OCI-M2 (cell line): ENCODE results near the gene HK1.
"Not testable (repeated sequence)": the region's sequence is repeated elsewhere in the genome, so short reads cannot be mapped to it uniquely, and the experiment has no call there.

Experiments used
- DNase-seq: peaks from one replicate; lab custom pipeline; 2025; ENCODE audit not compliant: unreplicated experiment; lab: John Stamatoyannopoulos, UW

HK1 gene

GRCh38 chr10:69307434-69307833, 29.1 kb downstream of the HK1 start:
- DNase-seq, result no peak

- not testable (repeated sequence) for DNase-seq
Measured at GRCh38 chr10:69308304-69308703, 30.0 kb downstream of the HK1 start.

- DNase-seq, result no peak
Measured at GRCh38 chr10:69311309-69311708, 33.0 kb downstream of the HK1 start.

DNA sequence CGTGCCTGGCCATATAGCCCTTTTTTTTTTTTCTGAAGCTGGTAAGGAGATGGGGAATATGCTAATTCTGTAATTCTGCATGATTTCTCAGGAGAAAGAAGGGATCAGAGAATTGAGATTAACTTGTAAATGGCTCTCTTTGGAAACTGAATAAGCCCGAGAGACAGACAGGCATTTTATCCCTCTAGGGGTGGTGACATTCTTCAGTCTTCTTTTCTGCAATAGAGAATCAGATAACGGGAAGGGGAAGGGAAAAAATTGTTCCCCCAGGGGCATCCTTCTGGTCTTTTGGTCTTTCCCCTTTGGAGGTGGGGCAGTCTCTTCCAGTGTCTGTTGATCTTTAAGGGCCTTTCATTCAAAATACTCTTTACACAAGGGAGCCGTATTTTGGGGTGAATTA, 34.2 kb downstream of the HK1 start:
- DNase-seq, result no peak

- no peak for DNase-seq
Measured at GRCh38 chr10:69315100-69315542, 36.8 kb downstream of the HK1 start.

DNA sequence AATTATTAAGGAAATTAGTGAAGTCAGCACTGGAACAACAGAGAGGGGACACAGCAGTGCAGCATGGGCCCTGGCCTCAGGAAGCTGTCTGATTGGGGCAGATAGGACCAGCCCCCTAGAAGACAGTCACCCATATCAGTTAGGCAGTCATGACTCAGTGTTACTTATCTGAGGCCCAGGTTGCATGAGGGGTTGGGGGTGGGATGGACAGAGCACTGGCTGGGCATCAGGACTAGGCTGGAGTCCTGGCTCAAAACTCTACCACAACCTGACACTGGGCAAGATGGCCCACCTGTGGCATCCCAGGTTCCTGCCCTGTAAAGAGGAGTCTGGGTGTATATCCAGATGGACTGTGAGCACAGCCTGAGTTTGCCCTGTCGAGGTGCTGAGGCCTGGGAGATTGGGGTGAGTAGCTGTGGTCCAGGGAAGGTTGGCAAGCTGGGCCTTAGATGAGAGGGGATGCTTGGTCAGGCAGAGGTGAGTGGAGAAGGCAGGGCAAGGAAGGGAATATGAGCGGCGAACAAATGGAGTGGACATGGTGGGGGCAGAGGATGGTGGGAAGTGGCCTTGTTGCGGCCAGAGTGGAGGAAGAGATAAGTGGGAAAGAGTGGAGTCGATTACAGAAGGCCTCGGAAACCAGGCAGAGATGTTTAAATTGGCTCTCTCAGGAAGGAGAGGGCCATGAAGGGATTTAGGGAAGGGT, 37.5 kb downstream of the HK1 start:
- peak; percentile 57 for DNase-seq

DNA sequence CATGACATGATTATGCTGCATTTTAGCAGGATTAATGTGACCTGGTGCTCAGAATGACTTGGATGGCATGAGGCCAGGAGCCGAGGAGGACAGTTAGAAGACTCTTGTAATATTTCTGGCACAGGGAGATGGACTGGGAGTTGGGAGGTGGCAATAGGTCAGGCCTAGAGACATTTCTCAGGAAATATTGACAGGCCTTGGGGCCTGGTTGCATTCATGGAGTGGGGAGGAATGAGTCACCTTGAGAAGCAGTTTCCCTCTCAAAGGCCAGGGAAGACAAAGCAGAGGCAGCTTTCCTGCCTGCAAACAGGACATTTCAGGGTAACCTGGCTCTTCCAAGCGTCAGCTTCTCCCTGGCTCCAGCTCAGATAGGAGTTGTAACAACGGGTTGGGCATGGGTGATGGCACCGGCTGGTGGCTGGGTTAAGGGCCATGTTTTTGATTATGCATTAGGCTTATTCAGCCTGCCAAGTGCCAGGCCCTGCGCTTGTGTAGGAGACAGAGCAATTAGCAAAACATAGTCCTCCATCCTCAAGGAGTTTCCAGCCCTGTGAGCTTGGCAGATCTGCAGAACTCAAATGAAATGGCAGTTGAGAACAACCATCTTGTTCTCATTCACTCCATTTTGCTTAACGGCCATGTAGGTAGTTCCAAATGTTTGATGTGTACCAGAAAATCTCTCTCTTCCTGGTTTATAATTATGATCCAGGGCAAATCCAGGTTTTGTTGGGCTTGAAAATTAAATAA, 38.2 kb downstream of the HK1 start:
- DNase-seq, result no peak

DNA sequence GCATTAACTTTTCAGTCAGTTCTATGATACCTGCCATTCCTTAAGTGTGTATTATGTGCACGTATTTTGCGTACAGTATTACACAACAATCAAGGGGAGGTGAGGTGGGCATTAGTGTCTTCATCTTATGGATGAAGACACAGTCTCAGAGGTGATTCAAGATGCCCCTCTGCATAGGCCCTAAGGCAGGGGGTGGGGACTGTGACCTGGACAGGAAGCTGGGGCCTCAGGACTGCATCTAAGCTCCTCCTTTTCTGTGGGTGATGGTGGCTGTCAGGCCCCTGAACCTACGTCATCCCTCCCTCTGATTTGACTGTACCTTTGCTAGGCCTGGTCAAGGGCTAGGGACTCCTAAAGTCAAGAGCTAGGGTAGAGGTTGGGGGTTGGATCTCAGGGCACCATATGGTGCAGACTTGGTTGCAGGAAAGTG, 38.9 kb downstream of the HK1 start:
- peak; percentile 45 for DNase-seq

- DNase-seq, result no peak
Measured at GRCh38 chr10:69317626-69318105, 39.4 kb downstream of the HK1 start.

DNA sequence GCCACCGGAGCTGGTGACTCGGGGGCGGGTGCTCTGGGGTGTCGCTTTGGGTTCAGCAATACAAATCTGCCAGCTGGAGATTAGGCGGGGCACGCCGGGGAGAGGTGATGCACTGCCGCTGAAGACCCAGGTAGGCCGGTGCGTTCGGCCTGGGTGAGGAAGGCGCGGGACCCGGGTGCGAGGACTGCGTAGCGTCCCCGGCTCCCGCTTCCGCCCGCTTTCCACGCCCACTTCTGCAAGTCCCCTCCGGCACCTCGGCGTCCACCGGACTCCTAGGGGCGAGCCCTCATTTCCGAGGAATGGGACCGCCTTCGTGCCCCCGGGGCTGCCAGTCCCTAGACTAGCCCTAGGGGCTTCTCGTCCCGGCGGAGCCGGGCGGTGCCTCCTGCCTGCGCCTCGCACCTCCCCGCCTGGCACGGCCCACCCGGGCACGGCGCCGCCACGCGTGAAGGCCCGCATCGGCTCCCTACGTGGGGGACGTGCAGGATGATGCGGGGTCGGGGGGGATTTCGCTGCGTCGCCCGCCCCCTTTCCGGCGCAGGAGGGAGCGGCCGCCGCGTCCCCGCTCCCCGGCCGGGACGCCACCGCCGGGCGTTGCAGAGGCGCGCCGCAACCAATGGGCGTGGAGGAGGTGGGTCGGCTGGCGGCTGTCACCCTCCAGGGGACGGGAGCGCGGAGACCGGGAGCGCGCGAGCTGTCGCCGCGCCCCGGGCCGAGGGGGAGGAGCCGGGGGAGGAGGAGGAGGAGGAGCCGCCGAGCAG, 40.0 kb downstream of the HK1 start:
- DNase-seq, result no peak

DNA sequence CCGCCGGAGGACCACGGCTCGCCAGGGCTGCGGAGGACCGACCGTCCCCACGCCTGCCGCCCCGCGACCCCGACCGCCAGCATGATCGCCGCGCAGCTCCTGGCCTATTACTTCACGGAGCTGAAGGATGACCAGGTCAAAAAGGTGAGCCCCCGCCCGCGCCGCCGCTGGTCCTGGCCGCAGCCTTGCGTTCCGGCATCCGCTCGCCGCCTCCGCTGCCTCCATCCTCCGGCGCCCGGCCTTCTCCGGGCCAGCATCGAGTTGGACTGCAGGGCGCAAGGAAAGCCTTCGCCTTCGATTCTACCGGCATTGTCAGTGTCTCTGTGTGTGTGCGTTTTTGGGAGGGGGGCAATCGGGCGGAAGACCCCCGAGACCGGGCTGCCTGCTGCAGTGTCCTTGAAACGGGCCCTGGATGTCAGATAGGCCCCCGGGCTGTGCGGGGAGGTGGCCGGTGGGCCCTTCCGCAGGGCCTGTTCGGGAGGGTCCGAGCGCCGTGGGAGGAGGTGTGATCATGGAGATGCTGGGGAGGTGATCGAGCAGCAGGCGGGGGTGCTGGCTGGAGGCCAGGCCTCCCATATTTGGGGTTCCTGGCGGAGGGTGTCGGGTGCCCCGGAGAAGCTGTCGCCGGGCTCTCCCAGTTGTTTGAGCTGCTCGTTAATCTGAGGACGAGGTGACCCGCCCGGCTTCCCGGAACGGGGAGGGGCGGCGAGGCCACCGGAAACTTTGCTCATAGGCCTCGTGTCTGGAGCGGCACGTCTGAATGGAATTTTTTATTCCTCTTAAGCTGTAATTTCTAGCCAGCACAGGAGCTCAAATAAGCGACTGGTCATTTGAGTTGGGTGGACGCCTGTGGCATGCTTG, 40.8 kb downstream of the HK1 start:
- DNase-seq, result no peak

DNA sequence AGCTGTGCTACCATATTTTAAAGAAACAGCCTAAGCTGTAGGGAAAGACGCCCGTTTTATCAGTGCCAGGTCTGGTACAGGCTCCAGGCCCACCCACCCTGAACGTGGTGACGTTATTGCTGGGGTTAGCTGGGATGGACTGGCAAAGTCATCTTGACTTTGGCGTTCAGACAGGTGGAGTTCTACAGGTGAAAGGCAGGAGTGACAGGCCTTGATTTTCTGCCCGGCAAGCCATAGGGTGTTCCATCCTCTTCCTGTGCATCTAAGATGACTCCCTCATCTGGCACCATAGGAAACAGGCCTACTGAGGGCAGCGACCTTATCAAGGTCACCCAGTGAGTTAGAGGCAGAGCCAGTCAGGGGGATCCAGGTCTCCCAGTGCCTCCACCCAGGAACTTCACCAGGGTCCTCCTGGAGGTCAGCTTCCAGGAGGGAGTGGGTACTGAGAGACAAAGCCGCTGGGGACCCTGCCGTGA, 41.6 kb downstream of the HK1 start:
- DNase-seq, result no peak

- DNase-seq, result no peak
Measured at GRCh38 chr10:69320521-69320920, 42.2 kb downstream of the HK1 start.

- no peak for DNase-seq
Measured at GRCh38 chr10:69321039-69321715, 42.9 kb downstream of the HK1 start.

GRCh38 chr10:69321865-69322264, 43.6 kb downstream of the HK1 start:
- DNase-seq, result no peak

GRCh38 chr10:69322346-69322745, 44.0 kb downstream of the HK1 start:
- DNase-seq, result not testable (repeated sequence)

- DNase-seq, result no peak
Measured at GRCh38 chr10:69323622-69324021, 45.3 kb downstream of the HK1 start.

DNA sequence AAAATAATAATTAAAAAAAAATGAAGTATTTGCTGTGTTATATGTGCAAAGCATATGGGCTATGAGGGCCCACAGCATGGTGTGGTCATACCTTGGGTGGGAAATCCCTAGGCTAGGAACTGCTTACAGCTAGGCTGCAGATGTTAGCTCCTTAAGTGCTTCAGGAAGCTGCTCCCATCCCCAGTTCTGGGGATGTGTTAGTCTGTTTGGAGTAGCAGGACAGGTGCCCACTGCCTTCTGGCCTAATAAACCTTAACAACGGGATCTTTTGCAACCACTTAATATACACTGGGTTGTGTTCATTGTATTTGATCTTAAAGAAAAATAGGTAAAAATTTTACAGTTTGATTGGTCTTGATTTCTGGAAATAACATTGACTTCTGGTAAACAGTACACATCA, 46.3 kb downstream of the HK1 start:
- DNase-seq, result no peak

GRCh38 chr10:69325637-69326523, 47.6 kb downstream of the HK1 start:
- not testable (repeated sequence) for DNase-seq
